Measurements from ENCODE around the gene MSANTD2.
"Not testable (repeated sequence)": the region's sequence is repeated elsewhere in the genome, so short reads cannot be mapped to it uniquely, and the experiment has no call there.

MSANTD2 gene

DNA sequence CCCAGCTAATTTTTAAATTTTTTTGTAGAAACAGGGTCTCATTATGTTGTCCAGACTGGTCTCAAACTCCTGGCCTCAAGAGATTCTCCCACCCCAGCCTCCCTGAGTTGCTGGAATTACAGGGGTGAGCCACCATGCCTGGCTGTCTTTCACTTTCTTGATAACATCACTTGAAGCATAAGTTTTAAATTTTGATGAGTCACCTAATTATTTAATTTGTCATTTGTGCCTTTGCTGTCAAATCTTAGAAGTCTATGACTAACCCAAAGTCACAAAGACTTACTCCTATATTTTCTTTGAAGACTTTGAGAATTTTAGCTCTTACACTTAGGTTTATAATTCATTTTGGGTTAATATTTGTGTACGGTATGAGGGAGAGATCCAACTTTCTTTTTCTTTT, 14.5 kb upstream of the MSANTD2 start:
- no peak for DNase-seq

DNA sequence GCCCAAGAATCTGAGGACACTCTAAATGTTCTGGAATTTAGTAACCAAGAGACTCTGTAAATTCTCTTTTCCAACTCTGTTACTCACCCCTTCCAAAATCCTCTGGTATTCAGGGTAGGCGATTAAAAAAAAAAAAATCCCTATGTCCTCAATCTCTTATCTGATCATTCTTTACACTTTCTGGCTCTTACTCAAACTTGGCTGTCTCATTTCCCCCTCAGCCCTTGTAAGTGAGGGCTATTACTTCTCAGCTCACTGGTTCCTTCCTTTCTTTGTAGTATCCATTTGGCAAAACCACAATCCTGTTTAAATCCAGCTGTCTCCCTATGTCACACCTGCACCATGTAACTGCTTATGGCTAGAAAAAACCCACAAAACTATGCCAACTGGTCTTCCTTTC, 12.7 kb upstream of the MSANTD2 start:
- DNase-seq, result no peak

DNA sequence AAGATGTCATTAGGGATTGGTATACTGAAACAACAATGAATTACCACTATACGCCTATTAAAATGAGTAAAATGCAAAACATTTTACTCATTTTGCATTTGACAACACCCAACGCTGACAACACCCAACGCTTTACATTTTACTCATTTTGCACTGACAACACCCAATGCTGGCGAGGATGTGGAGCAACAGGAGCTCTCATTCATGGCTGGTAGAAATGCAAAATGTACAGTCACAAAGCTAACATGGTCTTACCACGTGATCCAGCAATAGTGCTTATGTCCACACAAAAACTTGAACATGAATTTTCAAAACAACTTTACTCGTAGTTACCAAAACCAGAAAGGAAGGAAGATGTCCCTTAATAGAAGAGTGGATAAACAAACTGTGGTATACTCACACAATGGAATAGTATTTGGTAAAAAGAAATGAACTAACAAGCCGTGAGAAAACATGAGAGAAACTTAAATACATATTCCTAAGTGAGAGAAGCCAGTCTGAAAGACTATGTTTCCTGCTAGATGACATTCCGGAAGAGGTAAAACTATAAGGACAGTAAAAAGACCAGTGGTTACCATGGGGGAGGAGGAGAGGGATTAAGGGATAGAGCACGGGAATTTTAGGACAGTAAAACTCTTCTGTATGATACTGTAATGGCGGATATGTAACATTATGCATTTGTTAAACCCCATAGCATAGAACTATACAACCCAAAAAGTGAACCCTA, 11.4 kb upstream of the MSANTD2 start:
- DNase-seq, result no peak

DNA sequence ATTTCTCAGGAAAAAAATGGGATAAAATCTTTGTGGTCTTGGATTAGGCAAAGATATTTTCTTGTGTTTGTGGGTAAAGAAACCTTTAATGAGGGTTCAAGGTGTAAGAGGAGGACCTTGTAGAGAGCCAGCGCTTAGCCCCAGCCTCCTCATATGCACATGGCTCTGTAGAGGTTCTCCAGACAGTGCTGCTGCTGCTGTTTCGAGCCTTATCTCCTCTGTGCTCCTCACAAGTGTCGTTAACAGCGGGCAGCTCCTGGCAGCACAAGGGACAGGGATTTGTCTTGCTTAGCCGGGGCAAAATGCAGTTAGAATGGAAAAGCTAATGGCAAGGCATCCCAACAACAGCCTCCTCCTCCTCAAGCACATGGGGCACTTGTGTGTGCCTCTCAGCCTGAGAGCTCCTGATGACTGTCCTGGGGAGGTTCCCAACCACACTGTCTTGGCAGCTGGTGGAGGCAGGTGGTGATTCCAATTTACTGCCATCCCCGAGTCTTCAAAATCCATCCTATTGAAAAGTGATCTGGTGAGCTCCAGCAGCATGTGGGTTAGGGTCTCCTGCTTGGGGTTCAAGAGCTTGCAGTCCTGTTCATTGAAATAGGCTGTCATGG, 7.6 kb upstream of the MSANTD2 start:
- no peak for DNase-seq

- no peak for DNase-seq
These were observed 7.0 kb upstream of the MSANTD2 start for GRCh38 chr11:124807201-124807600.

DNA sequence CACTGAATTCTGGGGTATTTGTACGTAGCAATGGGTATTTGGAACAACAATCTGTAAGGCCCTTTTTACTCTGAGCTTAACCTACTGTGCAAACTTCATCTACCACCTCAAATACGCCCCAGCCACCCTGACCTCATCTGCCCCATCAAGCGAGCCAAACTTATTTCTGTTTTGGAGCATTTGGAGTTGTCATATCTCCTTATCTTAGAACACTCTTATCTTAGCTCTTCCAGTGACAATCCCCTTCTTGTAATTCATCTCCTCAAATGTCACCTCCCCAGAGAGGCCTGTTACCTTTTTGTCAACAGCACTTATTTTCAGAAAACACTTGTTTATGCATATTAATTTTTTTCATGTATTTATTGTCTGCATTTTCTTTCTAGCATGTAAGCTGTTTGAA, 4.7 kb upstream of the MSANTD2 start:
- no peak for DNase-seq

DNA sequence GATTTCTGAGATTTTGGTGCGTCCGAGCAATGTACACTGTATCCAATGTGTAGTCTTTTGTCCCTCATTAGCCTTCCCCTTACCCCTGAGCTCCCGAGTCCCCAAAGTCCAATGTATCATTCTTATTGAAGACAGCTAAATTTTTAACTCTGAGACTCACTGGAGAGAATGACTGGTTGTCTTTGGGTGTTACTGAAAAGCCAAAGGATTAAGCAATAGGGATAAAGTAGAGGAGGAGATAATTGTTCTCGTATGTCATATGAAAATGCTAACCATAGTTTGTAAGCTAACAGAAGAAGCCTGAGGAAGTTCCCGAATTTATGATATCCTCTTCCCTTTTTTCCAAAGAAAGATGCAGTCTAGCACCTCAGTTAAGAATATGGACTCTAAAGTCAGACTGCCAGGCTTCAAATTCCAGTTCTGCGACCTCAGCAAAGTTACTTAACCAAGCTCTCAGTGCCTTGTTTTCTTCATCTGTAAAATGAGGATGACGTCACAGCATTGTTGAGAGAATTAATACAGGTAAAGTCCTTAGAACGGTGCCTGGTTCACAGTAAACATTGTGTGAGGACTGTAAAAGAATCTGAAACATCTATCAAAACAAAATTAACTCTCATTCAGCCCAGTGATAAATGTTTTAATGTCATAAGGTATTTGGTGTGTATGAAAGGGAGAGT, 1.6 kb upstream of the MSANTD2 start:
- DNase-seq, result no peak

GRCh38 chr11:124801014-124801413, 808 bp upstream of the MSANTD2 start:
- no peak for DNase-seq

DNA sequence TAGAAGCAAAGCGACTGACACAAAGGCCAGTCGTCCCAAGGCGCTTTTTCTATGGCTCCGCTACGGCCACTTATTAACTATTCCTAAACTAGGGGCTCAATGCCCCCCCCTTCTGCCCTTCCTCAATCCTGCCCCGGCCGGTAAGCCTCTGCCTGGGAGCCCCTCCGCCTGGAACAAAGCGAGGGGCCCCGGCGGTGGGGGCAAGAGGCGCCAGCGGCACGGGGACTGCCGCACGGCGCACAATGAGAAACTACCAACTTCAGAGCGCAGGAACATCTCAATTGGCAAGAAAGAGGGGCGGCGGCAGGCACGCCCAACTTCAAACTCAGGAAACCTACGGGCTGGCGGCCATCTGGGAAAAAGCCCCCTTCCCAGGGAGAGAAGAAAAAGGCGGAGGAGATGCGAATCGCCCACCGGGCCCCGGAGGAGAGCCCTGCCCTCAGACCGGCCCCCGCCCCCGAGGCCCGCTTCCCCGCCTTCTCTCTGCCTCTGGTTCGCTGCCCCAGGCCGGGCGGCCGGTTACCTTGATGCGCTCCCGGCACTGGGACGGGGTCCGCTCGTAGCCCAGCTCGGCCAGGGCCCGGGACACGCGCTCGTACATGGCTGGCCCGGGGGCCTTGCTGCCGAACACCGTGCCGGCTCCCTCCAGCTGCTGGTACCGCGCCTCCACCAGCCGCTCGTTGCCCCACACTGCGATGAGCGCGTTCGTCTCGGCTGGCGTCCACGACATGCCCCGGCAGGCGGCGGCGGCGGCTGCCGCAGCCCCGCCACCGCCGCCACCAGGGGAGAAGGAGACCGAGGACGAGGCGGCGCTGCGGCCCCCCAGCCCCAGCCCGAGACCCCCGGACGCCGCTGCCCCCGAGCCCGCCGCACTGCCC, 619 bp downstream of the MSANTD2 start:
- peak; percentile 33 for DNase-seq

DNA sequence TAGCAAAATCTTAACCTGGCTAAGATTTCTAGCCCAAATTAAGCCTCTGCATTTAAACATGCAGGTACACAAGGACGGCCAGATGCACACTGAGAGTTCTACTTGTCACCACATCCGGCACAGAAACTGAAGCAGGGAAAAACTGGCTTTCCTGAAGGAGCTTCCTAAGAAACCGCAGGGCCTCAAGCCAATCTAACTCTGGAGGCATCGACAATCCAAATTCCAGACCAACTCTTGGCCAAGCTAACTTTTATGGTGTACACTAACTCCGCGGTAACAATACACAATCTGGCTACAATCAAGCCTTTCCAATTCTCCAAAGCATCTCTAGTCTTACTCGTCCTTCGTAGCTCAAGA, 1.2 kb downstream of the MSANTD2 start:
- DNase-seq, result peak; percentile 39

DNA sequence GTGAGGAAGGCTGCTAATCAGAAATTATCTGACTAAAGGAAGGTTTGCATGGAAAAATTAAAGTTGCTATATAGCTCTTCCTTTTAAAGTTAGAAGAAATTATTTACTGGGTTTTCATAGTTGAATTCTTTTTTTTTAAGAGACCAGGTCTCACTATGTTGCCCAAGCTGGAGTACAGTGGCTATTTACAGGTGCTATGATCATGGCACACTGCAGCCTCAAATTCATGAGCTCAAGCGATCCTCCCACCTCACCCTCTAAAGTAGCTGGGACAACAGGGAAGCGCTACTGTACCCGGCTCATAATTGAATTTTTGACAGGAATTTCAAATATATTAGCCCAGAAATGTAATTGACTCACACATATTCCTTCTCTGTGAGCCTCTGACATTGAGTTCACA, 3.9 kb downstream of the MSANTD2 start:
- DNase-seq, result no peak

GRCh38 chr11:124793466-124794278, 6.5 kb downstream of the MSANTD2 start:
- DNase-seq, result peak; percentile 55

DNA sequence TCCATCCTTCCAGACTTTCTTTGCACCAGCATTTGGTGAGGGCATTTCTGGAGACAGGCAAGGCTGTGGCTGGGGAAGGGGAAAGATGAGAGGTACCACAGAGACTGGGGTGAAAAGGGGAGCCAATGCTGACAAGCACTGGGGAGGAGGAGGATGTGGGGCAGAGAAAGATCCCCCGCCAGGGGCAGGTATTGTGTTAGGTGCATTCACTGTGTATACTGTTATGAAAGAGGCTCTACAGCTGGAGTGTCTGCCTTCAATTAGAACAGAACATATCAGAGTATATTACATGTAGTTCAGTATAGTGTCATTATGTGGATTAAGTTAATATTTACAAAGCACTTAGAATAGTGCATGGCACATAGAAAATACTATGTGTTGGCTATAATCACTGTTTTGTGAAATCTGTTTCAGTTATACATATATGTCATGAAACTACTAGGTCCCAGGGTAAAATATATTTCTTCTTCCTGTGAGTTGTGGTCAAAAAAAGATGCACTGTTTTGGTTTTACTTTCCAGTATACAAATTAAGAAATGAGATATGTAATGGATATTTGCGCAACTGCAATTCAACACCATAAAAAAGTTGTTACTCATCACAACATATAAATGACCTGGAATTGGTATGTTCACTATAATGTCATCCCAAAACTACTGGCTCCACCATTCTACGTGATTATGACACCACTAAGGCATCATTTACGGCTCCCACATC, 8.4 kb downstream of the MSANTD2 start:
- DNase-seq, result no peak

DNA sequence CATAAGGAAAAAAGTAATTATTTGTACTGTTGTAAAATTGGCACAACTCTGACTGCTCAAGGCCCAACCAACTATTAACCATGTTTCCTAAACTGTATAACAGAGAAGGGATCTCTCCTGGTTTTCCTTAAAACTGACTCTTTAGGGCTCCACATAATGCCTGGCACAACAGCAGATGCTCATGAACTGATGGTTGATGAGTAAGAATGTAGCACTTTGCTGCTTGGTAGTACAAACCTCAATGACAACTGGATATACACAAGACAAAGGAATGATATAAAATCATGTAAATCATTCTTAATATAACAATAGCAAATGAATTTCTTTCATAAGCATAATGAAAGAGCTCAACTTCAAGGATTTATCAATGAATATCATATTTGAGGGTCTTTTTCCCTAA, 11.7 kb downstream of the MSANTD2 start:
- no peak for DNase-seq

DNA sequence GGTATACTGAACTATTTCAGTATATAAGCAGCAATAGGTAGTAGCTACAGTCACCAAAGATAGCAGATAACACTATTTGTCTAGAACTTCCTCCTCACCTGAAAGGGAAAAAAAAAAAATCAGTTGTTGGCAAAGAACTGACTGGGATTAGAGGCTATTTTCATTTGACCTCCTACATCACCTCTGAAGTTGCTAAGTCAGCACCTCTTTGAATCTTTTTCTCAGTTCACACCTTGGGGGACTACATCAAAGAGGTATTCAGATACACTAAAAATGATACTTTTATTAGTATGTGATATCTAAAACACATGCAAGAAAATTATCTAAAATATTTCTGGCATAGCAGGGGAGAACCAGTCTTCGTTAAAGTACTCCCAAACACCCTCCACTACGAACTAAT, 16.2 kb downstream of the MSANTD2 start:
- DNase-seq, result no peak

DNA sequence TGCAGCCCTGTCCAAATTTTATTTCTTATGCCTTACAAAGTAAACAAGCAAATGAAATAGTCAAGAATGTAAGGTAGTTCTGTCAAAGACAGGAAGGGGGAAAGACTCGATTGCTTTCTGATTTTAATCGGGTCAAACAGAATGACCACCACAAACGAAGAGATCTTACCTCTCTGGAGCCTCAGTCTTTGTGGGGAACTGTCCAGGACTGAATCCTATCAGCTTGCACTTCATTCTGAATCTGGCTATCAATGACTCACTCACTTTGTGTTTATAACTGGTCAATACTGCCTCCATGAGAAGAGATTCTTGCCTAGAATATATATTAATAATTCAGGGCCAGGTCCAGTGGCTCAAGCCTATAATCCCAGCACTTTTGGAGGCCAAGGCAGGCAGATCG, 17.2 kb downstream of the MSANTD2 start:
- no peak for DNase-seq

- DNase-seq, result no peak
These were observed 20.6 kb downstream of the MSANTD2 start for GRCh38 chr11:124779568-124779967.

DNA sequence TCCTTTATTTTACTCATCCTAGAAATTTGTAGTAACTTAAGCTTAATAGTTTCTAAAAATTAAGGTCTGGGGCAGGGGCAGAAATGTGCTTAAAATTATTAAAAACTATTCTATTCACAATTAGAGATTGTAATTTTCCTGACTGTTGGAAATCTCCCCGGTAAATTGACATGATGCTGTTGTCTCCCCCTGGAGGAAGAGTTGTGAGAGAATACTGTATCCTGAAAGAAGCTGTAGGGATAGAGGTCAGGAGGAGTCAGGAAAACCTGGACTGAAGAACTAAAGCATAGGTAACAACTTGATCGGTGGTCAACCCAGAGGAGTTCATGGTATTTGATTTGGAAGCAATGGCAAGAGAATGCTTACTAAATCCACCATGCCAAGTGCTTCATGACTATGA, 21.9 kb downstream of the MSANTD2 start:
- DNase-seq, result no peak

- DNase-seq, result no peak
These were observed 23.2 kb downstream of the MSANTD2 start for GRCh38 chr11:124776865-124777645.

GRCh38 chr11:124770959-124771358, 29.2 kb downstream of the MSANTD2 start:
- not testable (repeated sequence) for DNase-seq

Measured in NCI-H82 (cell line).